Stimulated activated naive B cell treated with anti-CD40 and anti-IgM and Interleukin-4, amounts not matched to agents 10 μg/mL and 1 μg/mL and 100 μg/mL, for 72 hours (primary cell): Measurements from ENCODE around the gene PLCB2.
A peak's percentile ranks its signal among the peaks of the same experiment; 100 is the strongest.

Experiments used
- ATAC-seq, 2 donors: fragments of 150-1000 bp; cut with Tn5 transposase; replicated peaks; 2 replicates each; pipeline ENCODE4 v1.10.0; 2021; ENCODE audit warnings: moderate library complexity in 1 of 2
- DNase-seq: peaks from one replicate; pipeline ENCODE4 v3.0.0; 2021
- H3K27ac Mint-ChIP-seq: one replicate; pipeline ENCODE4 v1.8.0; 2022; ENCODE audit warnings: mild to moderate bottlenecking, mixed read lengths
- H3K27me3 Mint-ChIP-seq, 2 donors: one replicate each; pipeline ENCODE4 v1.8.0; 2022; ENCODE audit warnings: mixed read lengths in 2 of 2
- H3K36me3 Mint-ChIP-seq, 2 donors: one replicate each; pipeline ENCODE4 v1.8.0; 2022; ENCODE audit warnings: mixed read lengths in 2 of 2, mild to moderate bottlenecking in 1 of 2
- H3K4me1 Mint-ChIP-seq, 2 donors: one replicate each; pipeline ENCODE4 v1.8.0; 2022; ENCODE audit warnings: mixed read lengths in 2 of 2, mild to moderate bottlenecking in 1 of 2
- H3K4me3 Mint-ChIP-seq, 2 donors: one replicate each; pipeline ENCODE4 v1.8.0; 2022; ENCODE audit warnings: mild to moderate bottlenecking in 2 of 2, mixed read lengths in 2 of 2, moderate library complexity in 1 of 2
- H3K9me3 Mint-ChIP-seq, 2 donors: one replicate each; pipeline ENCODE4 v1.8.0; 2022; ENCODE audit warnings: mixed read lengths in 2 of 2, mild to moderate bottlenecking in 1 of 2

The PLCB2 gene

DNA sequence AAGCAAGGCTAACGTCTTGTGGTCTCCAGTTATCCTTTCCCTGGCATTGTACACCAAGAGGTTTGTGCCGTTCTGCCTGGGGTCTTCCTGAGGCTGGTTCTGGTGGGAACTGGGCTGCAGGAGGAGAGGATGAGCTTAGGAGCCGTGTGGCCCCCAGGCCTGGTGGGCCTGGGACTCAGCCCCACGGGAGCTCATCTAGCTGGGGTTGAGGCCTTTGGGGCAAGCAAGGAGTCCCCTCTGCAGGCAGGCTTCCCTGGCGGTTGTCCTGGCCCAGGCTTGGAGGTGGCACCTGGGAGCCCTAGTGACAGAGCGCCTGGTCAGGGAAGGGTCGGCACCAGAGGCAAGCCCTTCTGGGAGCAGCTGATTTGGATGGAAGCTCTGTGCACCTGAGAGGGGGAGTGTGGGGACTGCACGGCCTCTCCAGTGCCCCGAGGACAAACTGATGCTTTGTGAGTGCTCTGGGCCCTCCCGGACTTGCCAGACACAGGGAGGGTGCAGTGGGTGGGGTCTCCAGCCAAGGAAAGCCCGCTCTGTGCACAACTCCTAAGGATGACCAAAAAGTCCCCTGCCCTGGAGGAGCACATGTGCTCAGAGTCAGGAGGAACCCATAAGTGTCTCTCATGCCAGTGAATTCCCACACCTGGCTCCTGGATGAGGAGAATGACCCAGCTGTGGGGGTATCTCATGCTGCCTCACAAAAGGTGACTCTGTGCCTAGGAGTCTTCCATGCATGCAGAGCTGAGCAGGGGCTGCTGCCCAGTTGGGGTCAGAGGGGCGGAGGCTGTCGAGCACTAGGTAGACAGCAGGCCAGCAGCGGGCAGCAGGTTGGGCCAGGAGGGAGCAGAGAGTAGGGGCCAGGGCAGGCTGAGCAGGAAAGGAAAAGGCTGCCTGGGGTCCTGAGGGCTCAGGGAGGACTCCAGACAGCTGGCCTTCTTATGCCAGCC is 66.2 kb downstream of the PLCB2 start:
- Mint-ChIP-seq H3K4me1 (peaks cover 11 to 20% of the 10 kb centered on the region in 2 donors), H3K9me3 (no peaks in the 10 kb centered on the region), H3K27me3 (peaks cover 7 to 20% of the 10 kb centered on the region in 2 donors), H3K4me3 (no peak overlapping the region), H3K27ac (no peak overlapping the region), H3K36me3 (no peaks in the 10 kb centered on the region)
- DNase-seq (no peak), ATAC-seq (no peak)

DNA sequence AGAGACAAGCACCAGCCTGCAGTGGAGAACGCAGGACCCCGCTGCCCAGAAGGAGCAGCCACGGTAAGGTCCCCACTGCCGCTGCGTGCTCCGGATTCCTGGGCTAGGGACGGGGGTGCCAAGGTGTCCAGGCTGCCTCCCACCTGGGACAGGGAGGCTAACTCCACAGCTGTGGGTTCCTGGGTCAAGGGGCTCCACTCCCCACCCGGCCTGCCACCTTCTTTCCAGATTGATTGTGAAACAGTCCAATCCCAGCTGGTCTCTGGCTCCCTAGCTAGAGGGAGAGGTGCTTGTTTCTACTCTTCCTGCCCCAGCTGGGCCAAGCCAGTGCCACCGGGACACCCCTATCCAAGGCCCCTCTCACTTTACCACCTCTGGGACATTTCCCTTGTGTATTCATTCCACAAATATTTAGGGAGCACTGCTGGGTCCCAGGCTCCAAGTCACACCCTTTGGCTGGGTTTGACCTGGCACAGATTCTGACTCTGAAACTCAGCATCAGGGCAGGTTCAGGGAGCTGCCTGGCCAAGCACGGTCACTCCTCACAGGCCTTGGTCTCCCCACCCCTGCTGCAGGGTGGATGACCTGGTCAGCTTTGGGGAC is 67.0 kb downstream of the PLCB2 start:
- H3K4me1 Mint-ChIP-seq: peaks cover 13 to 21% of the 10 kb centered on the region in 2 donors
- no peaks in the 10 kb centered on the region for H3K9me3 Mint-ChIP-seq
- DNase-seq (no peak), ATAC-seq (no peak)
- H3K4me3 Mint-ChIP-seq: no peak overlapping the region
- no peak overlapping the region for H3K27ac Mint-ChIP-seq
- no peaks in the 10 kb centered on the region for H3K36me3 Mint-ChIP-seq
- peaks cover 7 to 20% of the 10 kb centered on the region in 2 donors for H3K27me3 Mint-ChIP-seq

DNA sequence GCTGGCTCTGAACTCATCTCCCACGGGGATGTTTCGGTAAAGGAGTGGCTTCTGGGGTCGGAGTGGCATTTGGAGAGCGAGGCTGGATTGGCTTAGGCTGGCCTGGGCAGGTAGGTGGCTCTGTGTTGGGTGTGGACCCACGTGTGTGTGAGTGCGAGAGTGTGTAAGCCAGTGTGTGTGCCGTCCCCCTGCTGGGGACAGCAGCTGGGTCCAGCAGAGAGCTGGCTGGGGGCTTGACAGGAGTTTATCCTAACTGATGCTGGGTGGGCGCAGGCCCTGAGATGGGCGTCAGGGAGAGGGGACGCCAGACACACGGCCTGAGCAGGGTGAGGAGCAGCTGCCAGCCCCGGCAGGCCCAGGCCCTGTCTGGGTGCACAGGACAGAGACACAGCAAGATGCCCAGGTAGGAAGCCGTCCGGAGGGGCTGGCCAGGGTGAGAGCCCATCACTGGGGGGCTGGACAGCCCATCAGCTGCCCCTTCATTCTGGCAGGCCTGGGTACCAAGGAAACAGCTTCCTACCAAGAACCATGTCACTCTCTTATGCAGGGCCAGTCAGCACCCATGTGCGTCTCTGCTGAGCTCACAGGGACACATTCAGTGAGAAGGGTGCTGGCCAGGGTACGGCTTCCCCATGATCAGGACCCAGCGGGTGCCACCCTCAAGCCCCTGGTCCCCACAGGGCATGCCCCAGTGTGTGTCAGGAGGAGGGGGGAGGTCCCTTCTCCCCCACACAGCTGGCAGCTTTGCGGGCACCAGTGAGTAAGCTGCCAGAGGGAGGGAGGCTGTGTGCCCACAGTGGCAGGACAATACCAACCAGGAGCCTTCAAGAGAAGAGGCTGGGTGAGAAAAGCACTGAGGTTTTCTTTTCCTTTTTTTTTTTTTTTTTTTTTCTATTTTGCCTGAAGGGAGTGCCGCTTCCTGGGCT is 67.8 kb downstream of the PLCB2 start:
- Mint-ChIP-seq H3K27ac (no peak overlapping the region), H3K36me3 (no peaks in the 10 kb centered on the region), H3K4me3 (peak overlapping the region in 1 of 2 donors; percentile 68), H3K4me1 (peaks cover 20 to 28% of the 10 kb centered on the region in 2 donors), H3K9me3 (no peaks in the 10 kb centered on the region), H3K27me3 (peaks cover 7 to 20% of the 10 kb centered on the region in 2 donors)
- ATAC-seq (no peak), DNase-seq (no peak)

DNA sequence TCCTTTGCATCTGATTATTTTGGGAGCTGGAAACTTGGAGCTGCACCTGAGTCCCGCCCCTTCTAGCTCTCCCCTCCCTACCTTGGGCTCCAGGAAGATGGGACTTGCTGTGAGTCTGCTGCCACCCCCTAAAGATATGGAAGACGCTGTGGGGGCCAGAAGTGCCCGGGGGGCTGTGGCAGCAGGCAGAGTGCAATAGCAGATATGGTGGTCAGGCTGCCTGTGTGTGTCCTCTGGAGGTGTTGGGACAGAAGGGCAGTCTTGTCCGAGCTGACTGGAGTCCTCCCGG is 68.4 kb downstream of the PLCB2 start:
- H3K27ac Mint-ChIP-seq: no peak overlapping the region
- H3K36me3 Mint-ChIP-seq: no peaks in the 10 kb centered on the region
- DNase-seq (no peak), ATAC-seq (no peak)
- peak overlapping the region; percentile 68 to 75 for H3K4me3 Mint-ChIP-seq
- peaks cover 7 to 20% of the 10 kb centered on the region in 2 donors for H3K27me3 Mint-ChIP-seq
- H3K9me3 Mint-ChIP-seq: no peaks in the 10 kb centered on the region
- H3K4me1 Mint-ChIP-seq: peaks cover 23 to 34% of the 10 kb centered on the region in 2 donors

DNA sequence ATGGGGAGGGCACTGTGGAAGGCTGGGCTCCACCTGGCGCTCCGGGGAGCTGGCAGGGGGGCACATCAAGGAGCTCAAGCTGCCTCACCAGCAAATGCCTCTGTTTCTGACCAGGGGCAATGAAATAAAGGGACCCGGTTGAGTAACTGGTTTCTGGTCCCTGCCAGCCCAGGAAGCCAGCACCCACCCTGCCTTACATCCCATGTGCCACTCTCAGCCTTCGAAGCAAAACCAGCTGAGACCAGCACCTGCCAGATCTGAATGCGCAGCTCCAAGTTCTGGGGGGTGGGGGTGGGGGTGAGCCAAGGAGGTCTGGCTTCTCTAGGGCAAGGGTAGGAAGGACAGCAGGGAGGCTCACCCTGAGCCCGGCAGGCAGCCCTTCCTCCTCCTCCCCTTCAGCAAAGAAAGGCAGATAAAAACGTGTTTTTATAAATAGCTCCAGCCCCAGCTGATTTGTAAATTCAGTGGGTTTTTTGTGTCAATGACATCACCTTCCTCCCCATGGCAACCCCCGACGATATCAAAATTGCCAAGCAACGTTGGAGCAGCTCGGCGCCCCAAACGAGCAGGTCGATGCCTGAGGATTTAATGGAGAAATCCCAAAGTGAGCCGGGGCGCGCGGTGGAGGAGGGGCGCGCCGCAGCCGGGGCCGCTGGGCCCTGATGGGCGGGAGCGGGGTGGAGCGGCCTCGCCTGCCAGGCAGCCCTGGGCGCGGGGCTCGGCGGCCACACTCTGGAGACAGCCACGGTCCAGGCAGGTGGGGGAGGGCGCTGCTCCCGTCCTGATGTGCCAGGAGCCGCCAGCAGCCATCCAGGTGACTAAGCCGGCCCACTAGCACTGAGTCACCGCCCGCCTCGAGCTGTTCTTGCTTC is 69.0 kb downstream of the PLCB2 start, which contains the start of gene PAK6:
Gene PAK6, plus strand, starts transcription at position 532 of the 872 bp plus-strand sequence. CDS start 25,723 bp downstream, outside the sequence.
- Mint-ChIP-seq H3K4me1 (peaks cover 23 to 38% of the 10 kb centered on the region in 2 donors), H3K9me3 (no peaks in the 10 kb centered on the region), H3K27ac (no peak within 1 kb of the TSS), H3K27me3 (peaks cover 7 to 20% of the 10 kb centered on the region in 2 donors), H3K36me3 (no peaks in the 10 kb centered on the region), H3K4me3 (peak within 1 kb of the TSS; percentile 68 to 75)
- no peak for DNase-seq
- ATAC-seq: peak; percentile 58 to 62
